ENCODE data around the gene HES7.

Gene HES7

DNA sequence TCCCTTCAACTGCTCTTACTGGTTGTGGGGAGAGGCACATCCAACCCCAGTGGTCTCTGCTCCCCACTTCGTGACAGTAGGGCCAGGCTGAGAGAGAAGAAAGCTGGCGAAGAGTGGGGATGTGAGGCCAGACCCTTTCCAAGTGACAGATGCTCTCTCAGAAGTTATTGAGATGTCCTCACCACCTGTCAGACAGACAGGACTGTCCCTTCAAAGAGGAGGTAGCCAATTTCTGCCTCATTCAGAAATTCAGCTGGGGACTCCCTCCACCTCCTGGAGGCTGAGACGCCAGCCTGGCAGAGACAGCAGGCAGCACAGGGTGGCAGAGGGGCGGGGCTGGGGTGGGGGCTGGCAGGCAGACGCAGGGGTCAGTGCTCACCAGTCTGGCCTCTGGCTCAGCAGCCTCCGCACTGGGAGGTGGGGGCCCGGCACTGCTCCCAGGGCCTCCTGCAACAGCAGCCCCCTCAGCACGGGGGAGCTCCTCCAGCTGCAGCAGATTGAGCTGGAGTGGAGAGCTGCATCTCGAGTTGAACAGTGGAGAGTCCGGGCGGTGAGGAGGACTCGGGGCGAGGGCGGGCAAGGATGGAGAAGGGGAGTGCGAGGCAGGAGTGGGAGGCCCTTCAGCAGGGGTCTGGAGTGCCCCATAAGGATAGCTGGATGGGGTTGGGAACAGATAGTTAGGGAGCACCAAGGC lies 19.1 kb upstream of the HES7 start:
- DNase-seq, result peak; percentile 33

DNA sequence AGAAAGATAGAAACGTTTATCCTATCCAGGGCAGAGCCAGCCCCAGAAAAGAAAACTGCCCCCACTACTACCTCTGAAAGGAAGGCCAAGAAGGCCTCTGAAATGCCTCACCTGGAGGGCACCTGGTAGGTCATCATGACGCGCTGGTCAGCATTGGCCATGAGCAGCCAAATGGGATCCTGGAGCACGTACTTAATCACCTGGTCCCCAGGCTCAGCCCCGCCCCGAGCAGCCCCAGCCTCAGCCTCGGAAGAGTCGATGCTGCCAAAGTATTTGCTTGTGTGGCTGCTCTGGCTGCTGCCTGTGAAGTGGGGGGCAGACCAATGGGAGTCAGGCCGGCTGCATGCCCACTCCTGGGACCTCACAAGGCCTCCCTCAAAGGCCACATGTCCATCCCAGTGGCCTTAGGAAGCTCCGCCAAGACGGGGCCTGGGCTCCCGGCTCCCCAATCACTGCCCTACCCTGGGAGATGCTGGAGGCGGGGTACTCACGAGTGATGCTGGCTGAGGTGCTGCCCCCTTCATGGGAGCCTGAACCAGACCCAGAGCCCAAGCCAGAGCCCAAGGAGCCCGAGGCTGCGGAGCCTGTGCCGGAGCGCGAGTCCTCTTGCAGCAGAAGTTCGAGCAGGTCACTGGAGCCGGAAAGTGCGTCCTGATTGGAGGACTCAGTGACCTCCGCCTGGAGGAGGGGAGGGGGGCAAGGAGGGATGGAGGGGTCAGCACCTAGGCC lies 18.4 kb upstream of the HES7 start:
- DNase-seq, result peak; percentile 35

DNA sequence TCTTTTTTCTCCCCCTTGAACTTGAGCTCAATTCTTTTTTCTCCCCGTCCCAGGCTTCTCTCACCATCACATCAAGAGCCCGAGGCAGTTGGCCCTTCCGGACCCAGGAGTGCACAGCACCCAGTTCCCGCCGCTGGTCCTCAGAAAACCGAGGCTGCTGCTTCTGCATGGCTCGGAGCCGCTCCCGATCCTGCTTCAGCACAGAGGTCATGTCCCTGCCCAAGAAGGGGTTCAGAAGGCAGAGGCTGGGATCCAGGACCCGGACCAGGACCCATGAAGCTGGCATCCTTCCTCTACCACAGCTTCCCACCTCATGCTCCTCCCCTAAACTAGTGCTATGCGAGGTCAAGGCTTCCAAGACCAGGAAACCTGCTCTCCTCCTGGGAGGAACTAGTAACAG lies 17.8 kb upstream of the HES7 start:
- DNase-seq, result peak; percentile 23

DNA sequence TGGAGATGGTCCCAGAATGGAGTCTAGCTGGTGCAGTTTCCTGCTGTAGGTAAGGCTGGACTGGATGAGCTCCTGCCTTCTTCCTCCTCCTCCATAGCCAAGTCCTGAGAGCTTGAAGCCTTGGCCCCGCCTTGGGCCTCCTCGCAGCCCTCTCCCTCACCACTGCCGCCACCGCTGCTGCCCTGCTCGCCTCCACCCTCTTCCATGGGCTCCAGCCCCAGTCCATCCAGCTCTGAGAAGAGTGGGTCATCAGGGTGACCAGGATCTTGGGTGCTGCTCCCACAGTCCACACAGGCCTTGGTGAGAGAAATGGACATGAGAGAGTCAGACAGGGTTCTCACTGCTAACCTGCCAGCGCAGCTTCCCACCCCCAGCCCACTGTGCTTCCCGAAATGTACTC lies 17.1 kb upstream of the HES7 start:
- DNase-seq, result peak; percentile 19

DNA sequence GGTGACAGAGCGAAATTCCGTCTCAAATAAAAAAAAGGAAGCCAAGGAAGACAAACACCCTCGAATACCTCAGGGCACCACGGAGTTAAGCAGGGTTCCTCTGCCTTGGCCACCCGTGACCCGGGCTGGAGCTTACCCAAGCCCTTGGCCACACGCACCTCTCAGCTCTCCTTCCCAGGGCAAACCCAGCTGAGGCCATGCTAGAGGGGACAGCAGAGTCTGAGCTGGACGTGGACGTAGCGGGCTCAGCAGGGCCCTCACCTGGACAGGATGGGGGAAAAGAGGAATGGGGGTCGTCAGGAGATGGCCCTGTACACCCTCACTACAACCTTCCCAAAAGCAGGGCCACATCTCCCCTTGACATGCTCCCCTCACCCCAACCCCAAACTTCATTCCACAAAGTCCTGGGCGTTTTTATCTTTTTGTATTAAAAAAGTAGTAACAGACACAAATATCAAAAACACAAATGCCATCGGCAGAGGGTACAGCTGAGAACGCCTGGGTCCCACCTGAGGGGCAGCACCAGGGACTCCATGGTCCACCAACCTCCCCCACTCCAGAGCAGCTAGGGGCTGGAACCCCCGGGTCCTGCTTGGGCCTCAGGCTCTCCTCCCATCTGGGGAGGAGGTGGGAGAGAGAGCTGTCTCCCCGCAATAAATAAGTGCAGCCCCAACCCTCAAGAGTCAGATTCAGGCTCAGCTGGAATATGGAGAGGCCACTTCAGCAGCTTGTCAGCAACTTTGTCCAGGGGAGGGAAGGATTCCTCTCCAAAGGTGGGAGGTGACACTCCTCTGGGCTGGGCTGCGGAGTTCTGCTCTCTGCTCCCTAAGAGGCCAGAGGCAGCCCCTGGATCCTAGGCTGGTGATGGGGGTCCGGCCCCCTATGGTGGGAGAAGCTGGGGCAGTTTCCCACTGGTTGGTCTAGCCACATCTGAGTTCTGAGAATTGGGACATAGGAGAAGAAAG lies 16.4 kb upstream of the HES7 start:
- DNase-seq, result peak; percentile 27

DNA sequence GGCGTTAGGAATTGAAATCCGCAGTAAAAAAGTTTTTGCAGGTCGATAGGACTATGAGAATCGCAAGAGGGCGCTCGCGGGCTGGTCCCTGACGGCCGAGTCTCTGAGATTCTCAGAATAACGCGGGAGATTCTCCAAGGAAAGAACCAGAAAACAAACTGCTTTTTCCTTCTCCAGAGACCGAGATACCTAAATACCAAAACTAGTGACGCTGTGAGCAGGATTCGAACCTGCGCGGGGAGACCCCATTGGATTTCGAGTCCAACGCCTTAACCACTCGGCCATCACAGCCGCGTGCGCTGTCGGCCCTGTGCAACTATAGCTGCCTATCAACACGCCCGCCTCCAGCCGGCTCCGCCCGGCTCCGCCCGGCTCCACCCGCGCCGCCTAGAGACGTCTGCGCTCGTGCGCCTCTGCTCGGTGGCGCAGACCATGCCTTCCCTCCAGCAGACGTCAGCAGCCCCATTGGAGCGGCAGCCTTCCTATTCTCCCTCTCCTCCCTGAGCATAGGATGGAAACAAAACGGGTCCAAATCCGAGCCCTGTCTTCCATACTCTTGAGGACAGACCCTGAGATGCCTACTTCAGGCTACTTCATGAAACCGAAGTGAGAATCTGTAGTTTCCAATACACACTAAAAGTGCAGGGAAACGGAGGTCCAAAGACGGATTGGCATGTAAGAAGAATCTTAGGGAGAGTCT lies 14.9 kb upstream of the HES7 start:
- DNase-seq, result peak; percentile 99

DNA sequence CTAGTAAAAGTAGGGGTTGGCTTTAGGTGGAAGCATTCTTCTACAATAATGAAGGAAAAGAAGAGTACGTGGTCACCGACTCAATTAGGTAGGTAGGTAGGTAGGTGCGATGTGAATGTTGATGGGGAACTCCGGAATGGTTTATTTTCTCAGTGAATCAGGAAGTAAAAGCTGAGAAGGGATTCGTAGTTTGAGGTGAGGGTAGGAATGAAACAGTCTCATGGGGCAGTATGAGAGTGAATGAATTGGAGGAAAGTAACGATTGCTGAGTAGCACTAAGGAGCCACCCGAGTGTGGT lies 14.4 kb upstream of the HES7 start:
- DNase-seq, result no peak

DNA sequence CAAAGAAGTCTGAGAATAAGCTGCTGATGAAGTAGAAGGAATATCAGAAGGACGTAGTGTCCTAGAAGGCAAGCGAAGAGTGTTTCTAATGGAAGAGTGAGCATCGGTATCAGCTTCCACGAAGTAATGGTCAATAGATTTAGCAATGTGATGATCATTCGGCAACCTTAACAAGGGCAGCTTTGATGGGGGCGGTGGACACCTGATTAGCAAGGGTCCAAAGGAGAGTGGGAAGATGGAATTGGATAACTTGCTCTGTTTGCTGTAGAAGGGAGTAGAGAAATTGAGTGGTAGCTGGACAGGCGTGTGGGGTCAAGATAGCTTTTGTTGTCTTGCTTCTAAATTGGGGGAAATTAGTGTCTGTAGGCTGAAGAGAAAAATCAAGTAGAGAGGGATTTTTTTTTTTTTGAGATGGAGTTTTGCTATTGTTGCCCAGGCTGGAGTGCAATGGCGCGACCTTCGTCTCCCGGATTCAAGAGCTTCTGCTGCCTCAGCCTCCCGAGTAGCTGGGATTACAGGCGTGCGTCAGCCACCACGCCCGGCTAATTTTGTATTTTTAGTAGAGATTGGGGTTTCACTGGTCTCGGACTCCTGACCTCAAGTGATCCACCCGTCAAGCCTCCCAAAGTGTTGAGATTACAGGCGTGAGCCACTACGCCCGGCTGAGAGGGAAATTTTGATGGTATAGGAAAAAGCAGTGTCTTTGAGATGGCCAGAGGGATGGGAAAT lies 13.9 kb upstream of the HES7 start:
- DNase-seq, result peak; percentile 24

DNA sequence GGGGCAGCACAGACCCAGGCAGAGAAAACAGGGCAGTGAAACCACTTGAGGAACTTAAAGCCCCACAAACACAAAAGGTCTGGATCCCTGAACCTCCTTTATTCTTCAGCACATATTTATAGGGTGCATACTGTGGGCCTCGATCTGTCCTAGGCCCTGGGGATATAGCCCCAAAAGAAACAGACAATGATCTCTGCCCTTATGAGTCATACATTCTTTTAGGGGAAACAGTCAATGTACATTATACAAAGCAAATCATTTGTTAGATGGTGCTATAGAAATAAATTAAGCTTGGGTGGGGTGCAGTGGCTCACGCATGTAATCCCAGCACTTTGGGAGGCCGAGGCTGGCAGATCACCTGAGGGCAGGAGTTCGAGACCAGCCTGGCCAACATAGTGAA lies 10.0 kb upstream of the HES7 start:
- DNase-seq, result no peak

DNA sequence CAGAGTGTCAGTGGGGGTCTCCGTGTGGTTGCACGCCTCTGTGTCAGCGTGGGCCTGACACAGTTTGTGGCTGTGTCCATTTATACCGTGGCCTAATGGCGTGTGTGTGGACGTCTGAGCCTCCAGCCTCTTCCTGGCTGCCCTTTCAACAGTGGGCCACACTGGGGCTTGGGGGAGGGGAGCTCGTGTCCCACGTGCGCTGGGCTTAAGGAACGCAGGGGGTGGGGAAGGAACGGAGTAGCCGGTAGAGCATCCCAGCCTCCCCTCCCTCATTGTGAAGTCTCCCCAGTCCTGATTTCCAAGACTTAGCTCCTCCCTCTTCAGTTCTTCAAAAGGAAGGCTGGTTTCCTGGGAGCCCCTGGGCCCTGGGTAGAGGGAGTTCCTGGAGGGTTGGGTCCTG lies 9.5 kb upstream of the HES7 start:
- DNase-seq, result peak; percentile 6

DNA sequence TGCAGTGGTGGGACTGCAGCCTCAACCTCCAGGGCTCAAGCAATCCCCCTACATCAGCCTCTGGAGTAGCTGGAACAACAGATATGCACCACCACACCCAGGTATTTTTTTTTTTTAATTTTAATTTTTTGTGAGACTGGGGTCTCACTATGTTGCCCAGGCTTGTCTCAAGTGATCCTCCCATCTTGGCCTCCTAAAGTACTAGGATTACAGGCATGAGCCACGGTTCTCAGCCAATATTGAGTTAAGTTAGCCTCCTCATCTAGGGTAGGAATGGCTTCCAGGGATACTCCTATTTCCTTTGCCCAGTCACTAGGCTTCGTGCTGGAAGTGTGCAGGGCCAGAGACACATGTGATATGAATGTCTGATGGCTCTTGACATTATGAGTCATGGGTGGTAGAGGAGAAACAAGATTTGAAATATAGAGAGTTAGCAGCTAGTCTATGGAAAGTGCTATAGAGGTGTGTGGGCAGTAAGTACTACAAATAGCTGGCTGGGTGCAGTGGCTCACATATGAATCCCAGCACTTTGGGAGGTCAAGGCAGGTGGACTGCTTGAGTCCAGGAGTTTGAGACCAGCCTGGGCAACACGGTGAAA lies 8.0 kb upstream of the HES7 start:
- no peak for DNase-seq

DNA sequence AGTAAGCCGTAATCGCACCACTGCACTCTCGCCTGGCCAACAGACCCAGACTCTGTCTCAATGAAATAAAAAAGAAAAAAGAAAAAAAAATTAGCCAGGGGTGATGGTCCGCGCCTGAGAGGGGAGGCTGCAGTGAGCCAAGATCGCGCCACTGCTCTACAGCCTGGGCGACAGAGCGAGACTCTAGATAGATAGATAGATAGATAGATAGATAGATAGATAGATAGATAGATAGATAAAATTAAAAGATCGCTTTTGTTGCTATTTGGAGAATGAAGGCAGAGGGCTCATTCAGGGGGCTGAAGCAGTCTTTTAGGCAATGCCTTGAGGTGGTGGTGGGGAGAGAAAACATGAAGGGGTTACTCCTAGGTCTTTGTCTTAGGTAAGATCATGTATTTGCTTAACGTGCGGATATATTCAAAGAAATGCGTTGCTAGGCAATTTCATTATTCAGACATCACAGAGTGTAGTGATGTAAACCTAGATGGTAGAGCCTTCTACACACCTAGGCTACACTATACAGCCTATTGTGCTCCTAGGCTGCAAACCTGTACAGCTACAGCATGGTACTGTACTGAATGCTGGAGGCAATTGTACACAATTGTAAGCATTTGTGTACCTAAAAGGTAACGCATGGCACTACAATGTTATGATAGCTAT lies 4.3 kb upstream of the HES7 start:
- DNase-seq, result no peak

DNA sequence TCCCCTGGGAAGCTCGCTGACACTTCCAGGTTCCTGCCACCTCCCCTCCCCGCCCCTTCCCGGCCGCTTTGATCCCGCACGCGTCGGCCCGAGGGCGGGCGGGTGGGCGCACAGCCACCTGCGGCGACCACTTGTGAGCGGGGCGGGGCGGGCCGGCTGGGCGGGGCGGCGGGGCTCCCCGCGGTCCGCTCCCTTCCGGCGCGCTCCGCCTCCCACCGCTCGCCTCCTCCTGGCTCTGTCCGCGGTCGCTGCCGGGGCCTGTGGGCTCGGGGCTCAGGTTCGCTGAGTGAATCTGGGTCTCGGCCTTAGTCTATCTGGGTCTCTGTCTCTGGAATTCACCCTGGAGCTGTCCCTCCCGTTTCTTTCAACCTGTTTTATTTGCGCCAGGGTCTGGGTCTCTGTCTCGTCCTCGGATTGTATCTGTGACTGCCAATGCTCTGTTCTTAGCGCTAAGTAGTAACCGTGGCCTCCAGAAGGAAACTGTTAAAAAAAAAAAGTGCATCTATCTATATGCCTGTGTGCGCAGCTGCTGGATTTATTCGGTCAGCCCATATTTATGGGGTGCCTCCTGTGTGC lies 2.7 kb upstream of the HES7 start:
- peak; percentile 74 for DNase-seq

DNA sequence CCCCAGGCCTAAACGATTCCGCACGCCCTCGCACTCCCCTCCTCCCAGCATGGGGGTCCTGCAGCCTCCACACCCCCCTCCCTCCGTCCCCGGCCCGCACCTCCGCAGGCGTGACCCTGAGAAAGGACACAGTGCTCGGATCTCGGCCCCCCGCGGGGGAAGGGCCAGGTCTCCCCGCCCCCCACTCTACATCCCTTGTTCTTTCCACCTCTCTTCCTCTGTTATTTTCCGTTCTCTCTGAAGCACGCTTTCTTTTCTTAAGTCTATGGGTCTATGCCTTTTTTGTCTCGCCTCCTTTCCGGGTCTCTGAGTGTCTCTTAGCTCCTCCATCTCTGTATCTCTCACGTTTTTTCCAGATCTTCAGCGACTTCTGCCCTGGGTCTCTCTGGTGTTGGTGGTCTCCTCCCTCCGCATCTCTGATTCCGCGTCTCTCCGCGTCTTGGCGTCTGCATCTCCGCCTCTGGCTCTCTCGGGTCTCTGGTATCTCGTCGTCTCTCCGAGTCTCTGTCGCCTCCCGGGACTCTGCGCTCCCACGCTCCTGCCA lies 2.1 kb upstream of the HES7 start:
- no peak for DNase-seq

DNA sequence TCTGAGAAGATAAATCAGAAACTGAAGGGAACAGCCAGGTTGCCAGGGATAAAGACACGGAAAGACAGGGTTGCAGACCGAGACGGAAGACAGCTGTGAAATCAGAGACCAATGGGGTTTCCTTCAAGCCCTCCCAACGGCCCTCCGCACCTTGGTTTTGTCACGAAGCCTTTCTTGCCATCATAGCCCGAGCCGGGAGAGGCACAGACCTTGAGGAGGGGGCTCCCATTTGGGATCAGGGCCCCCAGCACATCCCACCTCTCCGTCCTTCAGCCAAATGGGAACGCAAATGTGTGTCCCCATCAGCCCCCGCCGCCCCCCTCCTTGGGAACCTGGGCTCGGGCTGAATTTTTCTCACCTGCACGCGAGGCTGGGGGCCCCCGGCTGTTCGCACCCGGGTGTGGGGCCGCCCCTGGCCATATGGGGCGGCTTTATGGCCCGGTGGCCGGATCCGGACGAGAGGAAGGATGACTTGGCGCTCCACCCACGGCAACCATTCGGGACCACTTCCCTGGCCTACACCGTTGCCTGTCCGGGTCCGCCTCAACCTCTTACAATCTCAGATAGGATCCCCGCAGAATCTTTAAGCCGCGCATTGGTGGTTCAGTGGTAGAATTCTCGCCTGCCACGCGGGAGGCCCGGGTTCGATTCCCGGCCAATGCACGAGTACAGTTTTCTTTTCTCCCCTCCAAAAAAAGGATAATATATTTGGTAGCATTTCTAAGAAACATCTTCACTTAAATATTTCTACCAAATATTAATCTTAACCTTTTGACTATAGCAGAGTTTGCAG lies 1.4 kb upstream of the HES7 start:
- DNase-seq, result peak; percentile 90

DNA sequence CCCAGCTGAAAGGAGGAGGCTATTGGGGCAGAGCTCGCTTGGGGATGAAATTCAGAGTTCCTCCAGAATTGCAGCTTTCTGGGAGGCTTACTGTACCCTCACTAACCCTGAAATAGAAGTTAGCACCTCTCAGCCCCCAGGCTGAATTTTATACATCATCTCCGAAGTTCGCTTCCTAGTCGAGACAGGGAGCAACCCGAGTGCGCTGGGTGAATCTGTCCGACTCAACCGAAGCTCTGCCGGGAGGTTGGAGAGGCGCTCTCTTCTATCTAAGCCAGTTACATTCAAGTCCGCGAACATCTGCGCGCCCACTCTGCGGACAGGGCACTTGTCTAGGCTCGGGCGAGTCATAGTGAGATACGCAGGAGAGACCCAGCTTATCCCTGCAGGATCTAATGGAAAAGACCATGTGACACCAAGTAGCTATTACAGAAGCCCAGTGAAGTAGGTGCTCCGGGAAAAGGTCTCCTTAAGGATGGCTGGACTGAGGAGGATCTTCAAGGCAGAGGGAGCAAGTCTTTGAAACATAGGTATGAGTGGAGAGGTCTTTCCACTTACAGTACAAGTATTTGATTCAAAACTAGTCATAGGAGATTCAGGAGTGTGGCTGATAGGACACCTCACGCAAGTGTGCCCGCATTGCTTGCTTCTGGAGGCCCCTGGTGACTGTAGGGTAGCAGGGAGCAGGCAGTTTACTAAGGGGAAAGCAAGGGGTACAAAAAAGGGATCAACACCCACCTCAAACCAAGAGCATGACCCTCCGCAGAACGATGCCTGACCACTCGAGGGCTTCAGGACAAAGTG lies 646 bp upstream of the HES7 start:
- DNase-seq, result peak; percentile 27

DNA sequence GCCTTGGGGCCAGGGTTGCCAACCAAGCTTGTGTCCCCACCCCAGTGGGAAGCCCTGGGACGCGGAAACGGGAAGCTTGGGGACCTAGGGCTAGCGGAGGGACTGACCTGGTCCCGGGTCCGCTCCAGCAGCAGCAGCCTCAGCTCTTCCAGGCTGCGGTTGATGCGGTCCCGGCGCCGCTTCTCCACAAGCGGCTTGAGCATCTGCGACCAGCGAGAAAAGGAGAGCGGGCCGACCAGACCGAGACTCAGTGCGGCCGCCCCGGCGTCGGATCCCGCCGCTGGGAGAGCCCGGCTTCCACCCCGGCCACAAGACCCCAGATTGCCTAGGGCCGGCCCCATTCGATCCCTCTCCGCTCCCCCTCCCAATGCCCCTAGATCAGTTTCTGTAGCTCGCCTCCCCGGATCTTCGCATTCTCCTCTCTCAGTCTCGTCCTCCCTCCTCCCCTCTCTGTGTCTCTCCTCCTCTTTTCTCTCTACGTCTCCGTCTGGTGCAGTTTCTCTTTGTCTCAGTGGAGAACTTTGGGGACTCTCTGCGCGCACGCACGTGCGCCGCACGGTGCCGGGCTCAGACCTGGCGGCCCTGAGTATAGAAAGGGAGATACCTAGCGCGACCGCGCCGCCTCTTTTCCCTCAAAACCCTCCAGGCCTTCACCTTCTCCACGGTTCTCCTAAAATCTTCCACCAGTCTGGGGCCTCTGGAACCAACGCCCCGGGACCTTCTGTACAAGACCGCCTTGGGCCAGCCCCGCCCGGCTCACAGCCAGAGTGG lies 797 bp downstream of the HES7 start:
- peak; percentile 47 for DNase-seq

DNA sequence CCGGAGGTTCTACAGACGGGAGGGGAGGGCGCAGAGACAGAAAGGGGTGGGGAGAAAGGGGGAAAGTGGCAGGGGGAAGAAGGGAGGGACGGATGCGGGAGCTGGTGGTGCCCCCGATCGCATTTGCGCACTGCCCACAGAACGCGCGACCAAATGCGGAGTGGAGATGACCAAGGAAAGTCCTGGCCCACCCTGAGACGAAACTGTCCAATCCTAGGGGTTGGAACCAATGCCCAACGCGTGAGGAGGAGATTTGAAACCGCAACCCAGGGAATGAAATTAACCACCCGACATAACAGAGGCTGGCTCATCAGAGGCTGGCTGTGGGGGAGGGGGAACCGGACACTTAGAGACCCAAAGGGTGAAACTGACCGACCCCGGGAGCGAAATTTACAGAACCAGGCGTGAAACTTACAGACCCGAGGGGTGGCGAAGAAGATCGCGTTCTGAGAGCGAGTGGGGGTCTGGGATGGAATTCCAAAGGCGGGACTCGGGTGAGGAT lies 1.4 kb downstream of the HES7 start:
- peak; percentile 38 for DNase-seq

All from right hindlimb (tissue), 1 donor.